HG03439 (cell line): ENCODE results near the gene CDKAL1.

ENCODE experiments used
- ATAC-seq: cut with Tn5 transposase; IDR thresholded peaks from one replicate; pipeline ENCODE4 v1.9.1; 2021; ENCODE audit warnings: mild to moderate bottlenecking, moderate library complexity; ENCODE audit not compliant: unreplicated experiment

The CDKAL1 gene

DNA sequence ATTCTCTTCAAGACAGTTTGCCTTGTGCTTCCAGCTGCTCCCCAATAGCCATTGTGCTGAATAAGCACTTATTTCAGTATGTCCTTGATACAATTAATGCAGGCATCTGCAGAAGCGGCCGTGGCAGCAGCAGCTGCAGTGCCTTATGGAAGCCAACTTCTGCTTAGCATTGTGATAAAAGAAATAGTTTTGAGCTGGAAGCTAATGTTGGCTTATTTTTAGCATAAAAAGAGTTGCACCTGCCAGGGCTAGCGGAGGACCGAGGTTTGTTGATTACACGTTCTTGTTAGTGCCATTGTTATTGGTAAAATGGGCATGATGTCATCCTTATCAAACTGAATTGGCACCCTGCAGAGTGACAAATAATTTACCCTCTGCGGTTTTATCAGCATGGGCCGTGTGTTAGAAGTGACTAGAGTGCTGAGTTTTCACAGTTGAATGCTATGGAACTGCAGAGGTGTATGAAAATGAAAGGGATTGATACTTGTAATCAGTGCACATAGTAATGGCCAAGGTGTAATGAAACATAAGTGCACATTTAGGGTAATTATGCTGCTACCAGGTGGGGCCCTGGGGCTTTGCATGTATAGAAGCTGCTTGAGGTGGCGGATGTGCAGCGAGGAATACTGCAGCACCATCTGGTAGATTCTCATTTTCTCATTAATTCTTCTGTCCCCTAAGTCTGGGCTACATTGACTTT is 334.3 kb downstream of the CDKAL1 start:
- no peak for ATAC-seq

DNA sequence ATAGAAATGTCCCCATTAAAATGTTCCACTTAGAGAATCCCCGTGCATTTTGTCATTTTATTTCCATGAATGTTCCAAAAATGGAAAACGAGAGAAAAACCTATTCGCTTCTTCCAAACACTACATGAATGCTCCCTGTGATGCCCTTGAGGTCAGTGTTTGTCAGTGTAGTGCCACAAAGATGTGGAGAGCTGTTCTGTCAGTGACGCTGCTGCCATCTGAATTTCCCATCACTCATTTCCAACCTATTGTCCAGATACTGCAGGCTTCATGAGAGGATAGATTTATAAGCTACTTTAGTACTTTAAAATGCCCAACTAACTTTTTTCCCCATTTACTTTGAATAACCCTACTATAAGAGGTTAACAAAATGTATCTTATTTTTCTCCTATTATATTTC is 335.8 kb downstream of the CDKAL1 start:
- ATAC-seq: no peak

DNA sequence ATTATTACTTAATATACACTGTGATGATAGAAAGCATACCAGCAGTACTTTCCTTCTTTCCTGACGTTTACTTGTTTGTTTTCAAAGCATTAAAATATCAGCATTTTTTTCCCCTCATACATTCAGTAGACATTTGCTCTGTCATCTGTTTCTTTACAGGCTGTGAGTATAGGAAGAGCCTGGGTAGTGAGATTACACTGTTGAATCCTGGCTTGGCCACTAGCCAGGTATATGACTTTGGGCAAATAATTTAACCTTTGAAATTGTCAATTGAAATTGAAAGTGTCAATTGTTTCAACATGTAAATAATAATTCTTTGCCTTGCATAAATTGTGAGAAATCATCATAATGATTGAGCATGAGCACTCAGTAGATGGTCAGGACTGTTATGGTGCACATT is 336.2 kb downstream of the CDKAL1 start:
- ATAC-seq: no peak

DNA sequence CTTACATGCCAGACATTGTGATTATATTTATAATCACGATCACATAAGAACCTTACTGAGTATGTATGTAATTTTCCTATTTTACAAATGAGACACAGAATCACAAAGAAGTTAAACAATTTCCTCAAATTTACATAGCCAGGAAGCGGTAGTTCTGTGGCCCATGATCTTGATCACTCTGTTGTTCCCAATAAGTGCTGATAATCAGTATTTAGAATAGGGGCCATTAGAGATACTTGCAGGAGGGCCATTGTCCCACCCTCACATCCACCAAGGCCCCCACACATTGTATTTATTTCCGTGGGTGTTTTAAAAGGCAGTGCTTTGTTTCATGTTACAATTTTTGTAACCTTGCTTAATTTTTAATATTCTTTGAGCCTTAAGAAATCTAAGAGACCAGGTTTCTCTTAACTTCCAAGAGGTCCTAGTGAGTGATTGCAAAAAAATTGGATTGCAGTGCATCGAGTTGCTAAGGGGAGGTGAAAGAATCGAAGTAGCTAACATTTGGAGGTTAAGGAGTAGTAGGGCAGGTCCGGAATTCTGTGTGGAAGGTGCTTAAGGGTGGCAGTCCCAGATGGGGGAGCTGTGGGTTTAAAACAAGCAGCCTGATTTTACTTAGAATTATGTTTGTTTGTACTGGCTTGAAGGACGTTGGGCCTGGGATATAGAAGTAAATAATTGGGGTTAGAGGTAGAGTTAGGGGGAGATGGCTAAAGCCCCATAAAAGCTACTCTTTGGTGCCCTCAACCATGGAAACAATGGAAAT is 339.4 kb downstream of the CDKAL1 start:
- no peak for ATAC-seq

DNA sequence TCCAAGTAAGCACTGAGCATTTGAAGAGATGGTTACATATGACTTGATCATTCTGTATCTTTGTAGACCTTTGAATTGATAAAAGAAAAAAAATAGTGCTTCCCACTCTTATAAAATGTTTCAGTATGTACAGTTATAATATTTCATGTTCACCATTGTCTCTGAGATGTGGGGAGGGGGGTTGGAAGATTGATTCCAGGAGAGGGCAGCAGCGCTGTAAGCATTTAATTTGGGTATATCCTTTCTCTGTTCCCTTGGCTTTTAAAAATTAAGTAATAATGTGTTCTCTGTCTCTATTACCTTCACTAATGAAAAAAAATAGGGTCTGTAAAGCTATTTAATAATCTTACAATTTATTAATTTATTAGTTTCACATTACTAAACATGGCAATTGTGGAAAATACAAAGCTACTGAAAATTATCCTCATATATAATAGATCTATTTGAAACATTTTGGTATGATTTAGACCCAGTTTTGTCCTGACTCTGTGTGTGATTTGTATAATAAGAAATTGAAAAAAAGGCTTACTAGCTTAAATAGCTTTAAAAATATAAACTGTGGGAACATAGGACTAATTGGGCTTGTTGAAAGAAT is 341.2 kb downstream of the CDKAL1 start:
- ATAC-seq: no peak

DNA sequence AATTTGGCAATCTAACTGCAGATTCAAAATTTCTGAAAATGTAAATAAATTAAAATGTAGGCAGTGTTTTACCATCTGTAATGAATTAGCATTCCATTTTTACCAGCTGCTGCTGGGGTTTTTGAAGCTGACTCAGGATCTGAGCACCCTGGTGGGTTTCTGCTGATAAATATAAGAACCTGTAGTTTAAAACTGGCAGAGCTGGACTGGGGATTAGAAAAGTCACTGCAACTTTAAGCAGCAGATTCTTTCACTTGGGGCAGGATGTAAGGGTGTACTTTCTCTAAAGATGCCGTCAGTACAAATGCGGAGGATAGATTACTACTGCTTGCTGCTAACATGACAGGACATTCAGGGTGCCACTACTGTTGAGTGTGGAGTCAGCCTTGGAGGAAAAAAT is 341.8 kb downstream of the CDKAL1 start:
- ATAC-seq: no peak

DNA sequence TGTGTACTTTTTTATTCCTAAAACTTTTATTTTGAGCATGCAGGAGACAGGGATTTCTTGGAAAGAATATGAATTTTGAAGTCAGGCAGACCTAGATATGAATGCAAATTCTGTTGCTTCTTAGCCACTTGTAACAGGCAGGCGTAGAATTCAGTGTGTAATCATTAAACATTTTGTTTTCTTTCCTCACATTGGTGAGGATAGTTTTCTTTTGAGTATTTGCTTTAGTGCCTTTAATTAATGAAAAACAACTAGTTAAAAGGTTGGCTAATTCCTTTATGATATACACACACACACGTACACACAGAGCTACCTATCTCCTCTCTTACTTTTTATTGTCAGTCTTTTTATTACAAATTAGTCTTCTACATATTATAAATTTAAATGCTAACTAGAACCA is 342.3 kb downstream of the CDKAL1 start:
- no peak for ATAC-seq

DNA sequence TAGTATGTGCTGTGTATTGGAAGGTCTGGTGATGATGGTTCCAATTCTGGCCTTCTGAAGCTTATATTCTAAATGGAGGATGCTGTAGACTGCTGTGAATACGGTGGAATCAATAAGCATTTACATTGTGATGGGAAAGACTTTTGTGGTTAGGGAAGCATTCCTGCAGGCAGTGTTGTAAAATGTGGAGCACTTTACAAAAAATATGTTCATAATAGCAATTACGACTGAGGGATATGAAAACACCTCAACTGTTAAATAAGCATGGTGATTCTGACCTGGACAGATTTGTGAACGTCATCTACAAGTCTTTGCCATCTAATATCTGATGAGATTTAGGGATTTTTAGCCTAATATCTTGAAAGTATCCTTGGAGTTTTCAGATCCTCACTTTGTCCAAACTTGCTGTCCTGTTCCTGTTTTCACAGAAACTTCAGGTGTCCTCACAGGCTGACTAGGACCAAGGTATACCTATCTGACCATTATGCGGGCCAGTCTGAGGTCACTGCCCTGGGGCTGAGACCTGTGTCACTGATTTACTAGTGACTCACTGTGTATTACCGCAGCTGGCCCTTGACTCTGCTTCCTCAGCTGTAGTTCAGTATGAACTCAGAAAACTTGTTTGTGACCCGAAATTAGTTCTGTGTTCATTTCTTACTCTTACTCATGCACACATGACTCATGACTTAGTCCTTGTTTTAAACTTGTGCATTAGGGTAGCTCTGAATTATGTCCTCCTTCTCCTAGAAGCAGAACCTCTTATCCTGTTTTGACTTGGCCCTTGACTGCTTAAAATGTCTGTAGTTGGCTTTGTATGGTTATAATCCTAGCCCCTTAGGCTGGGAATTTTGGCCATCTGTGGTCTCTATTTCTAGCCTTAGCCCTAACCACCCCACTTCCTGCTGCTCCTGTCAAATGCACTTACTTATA is 343.0 kb downstream of the CDKAL1 start:
- ATAC-seq: peak; percentile 98

DNA sequence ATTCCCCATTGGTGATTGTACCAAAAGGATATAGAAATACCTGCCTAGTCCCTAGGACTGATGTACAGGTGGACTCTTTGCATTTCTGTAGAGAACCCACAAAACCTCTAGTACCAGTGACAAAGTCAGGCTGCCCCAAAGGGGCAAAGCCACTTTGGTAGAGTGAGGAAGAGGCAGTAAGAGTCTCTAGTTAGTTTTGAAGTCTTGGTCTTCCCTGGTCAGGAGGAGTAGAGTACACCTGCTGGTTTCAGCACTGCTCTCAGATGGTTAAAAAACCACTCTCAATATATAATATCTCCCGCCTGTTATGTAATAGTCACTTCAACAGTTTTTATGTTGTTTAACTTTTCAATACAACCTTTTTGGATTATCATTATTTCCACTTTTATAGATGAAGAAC is 344.9 kb downstream of the CDKAL1 start:
- ATAC-seq: no peak

DNA sequence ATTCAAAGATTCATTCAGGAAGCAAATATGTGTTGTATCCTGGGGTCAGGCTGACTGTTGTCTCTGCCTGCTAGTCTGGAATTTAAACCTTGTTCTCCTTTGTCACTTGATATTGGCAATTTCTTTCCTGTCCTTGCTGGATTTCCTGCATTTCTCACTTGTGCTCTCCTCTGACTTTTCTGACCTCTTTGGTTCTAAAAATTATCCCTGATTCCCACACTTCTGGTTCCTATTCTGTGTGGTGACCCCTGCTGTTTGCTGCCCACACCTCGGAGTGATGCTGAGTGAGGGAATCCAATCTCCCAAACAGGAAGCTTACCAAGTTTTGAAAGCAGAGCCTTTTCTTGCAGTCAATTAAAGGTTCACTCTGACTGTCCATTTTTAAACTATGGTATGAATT is 345.3 kb downstream of the CDKAL1 start:
- ATAC-seq: no peak

- ATAC-seq: no peak
Observed at GRCh38 chr6:20881365-20881764, 347.1 kb downstream of the CDKAL1 start.

DNA sequence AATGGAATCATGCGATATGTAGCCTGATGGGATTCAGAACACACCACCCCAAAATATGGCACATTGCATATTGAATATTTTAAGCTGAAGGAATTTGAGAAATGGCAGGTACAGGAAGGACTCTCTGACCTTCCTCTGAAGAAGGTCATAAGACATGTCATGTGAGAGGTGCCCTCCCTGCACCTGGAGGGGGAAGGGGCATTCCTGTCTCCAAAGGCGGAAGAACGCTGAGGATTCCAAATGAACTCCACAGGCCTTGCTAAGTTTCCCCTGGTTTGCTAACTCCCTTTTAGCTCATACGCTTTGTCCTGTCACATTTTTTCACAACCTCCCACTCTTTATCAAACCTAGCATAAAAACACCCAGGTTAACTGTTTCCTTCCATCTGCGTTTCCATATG is 347.8 kb downstream of the CDKAL1 start:
- no peak for ATAC-seq

DNA sequence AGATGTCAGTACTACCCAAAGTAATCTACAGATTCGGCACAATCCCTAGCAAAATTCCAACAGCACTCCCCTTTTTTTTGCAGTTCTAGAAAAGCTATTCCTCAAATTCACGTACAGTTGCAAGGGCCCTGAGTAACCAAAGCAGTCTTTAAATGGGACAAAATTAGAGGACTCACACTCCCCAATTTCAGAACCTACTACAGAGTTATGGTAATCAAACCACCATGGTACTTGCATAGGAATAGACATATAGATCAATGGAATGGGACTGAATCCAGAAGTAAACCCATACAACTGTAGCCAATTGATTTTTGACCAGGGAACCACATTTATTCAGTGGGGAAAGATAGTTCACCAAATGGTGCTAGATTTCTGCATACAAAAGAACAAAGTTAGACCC is 350.8 kb downstream of the CDKAL1 start:
- no peak for ATAC-seq

- ATAC-seq: no peak
Observed at GRCh38 chr6:20891161-20891560, 356.9 kb downstream of the CDKAL1 start.

- no peak for ATAC-seq
Observed at GRCh38 chr6:20892365-20892764, 358.1 kb downstream of the CDKAL1 start.

- no peak for ATAC-seq
Observed at GRCh38 chr6:20893412-20893811, 359.2 kb downstream of the CDKAL1 start.

DNA sequence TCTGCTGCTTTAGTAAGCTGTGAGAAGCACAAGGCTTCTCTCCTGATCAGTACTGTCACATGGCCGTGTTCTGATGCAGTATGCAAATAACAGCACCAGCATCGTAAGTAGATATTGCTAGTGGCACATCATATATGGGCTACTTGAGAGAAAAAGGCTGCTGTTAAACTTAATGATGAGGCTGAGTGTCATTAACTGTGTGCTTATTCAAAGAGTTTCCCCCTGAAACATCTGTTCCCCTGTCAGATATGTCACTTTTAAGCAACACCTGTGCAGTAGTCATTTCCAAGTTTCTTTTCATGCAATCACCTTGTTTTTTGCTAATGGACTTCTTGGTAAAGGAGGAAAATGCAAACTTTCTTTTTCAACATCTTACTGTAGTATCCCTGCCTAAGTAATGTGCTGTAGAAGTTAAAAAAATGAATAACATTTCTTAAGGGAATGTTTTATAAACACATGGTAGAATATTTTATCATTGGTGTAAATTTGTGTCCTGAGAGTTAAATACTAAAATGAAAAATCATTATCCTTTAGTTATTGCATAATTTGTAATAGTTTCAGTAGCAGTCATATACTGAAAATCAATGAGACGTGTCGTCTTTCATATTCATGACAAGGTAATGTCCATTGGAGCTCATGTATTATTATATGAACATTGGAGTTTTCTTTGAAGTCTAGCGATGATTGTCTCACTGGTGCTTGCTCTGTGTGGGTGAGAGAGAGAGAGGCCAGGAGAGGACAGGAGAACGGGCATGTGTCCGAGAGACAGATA is 366.3 kb downstream of the CDKAL1 start:
- peak; percentile 91 for ATAC-seq

DNA sequence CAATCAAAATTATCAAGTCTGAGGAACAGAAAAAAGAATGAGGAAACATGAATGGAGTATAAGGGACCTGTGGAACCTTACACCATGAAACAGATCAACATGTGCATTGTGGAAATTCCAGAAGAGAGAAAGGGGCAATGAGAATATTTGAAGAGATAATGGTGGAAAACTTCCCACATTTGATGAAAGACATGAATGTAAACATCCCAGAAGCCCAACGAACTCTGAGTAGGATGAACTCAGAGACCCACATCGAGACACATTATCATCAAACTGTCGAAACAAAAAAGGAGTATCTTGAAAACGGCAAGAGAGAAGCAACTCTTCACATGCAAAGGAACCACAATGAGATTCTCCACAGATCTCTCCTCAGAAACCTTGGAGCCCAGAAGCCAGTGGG is 371.1 kb downstream of the CDKAL1 start:
- ATAC-seq: no peak

DNA sequence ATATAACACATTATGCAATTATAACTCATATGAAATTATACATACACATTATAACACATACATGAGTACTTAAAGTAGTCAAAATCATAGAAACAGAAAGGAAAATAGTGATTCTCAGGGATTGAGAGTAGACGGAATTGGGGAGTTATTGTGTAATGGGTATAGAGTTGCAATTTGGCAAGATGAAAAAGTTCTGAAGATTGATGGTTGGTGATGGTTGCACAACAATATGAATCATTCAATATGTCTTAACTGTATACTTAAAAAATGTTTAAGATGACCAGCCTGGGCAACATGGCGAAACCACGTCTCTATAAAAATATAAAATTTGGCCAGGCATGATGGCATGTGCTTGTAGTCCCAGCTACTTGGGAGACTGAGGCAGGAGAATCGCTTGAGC is 372.7 kb downstream of the CDKAL1 start:
- ATAC-seq: no peak

DNA sequence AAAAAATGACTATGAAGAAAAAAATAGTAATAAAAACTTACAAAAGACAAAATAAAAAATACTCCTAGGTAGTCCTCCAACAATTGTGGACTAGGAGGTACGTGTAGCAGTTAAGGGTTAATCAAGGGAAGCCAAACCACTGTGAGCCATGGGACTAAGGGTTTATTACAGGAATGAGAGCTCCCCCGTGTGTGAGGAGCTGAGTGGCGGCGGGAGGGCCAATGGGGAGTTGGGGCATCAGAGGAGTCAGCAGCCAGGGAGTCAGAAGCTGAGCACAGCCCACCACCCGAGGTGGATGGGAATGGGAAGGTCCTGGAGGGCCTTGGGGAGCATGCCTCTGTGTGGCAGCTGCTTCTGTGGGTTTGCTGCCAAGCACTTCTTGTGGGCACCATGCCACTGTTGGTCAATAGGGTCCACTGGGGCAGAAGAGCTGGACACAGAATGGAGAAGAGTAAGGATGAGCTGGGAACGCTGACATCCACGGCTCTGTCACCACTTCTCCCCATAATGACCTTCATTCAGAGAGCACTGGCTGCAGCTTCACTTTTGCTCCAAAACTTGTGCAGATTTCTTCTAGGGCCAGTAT is 373.3 kb downstream of the CDKAL1 start:
- ATAC-seq: no peak
